HG03460 (cell line): Measurements from ENCODE around the gene TMCC1.
"Not testable (repeated sequence)": the region's sequence is repeated elsewhere in the genome, so short reads cannot be mapped to it uniquely, and the experiment has no call there.

ENCODE experiments used
- ATAC-seq: cut with Tn5 transposase; IDR thresholded peaks from one replicate; pipeline ENCODE4 v1.9.1; 2021; ENCODE audit not compliant: unreplicated experiment

TMCC1 gene

GRCh38 chr3:129777806-129778205 is 115.7 kb downstream of the TMCC1 start:
- ATAC-seq: no peak

- no peak for ATAC-seq
Observed at GRCh38 chr3:129775870-129776269, 117.6 kb downstream of the TMCC1 start.

- no peak for ATAC-seq
Observed at GRCh38 chr3:129773691-129774663, 119.5 kb downstream of the TMCC1 start.

- no peak for ATAC-seq
Observed at GRCh38 chr3:129770604-129771003, 122.9 kb downstream of the TMCC1 start.

- no peak for ATAC-seq
Observed at GRCh38 chr3:129769616-129770015, 123.9 kb downstream of the TMCC1 start.

- ATAC-seq: no peak
Observed at GRCh38 chr3:129768728-129769127, 124.8 kb downstream of the TMCC1 start.

- no peak for ATAC-seq
Observed at GRCh38 chr3:129766135-129766534, 127.4 kb downstream of the TMCC1 start.

- ATAC-seq: no peak
Observed at GRCh38 chr3:129764090-129764489, 129.4 kb downstream of the TMCC1 start.

- no peak for ATAC-seq
Observed at GRCh38 chr3:129758785-129759320, 134.7 kb downstream of the TMCC1 start.

GRCh38 chr3:129758306-129758705 is 135.2 kb downstream of the TMCC1 start:
- no peak for ATAC-seq

GRCh38 chr3:129756871-129757270 is 136.6 kb downstream of the TMCC1 start:
- no peak for ATAC-seq

- ATAC-seq: not testable (repeated sequence)
Observed at GRCh38 chr3:129751105-129751504, 142.4 kb downstream of the TMCC1 start.

GRCh38 chr3:129749692-129750091 is 143.8 kb downstream of the TMCC1 start:
- no peak for ATAC-seq

GRCh38 chr3:129747992-129748391 is 145.5 kb downstream of the TMCC1 start:
- ATAC-seq: no peak

GRCh38 chr3:129747136-129747535 is 146.4 kb downstream of the TMCC1 start:
- no peak for ATAC-seq

GRCh38 chr3:129746629-129747028 is 146.9 kb downstream of the TMCC1 start:
- no peak for ATAC-seq

- no peak for ATAC-seq
Observed at GRCh38 chr3:129745253-129745652, 148.3 kb downstream of the TMCC1 start.

GRCh38 chr3:129741794-129742193 is 151.7 kb downstream of the TMCC1 start:
- ATAC-seq: no peak

- no peak for ATAC-seq
Observed at GRCh38 chr3:129740090-129740489, 153.4 kb downstream of the TMCC1 start.

GRCh38 chr3:129739634-129740033 is 153.9 kb downstream of the TMCC1 start:
- ATAC-seq: no peak

GRCh38 chr3:129738172-129738571 is 155.3 kb downstream of the TMCC1 start:
- no peak for ATAC-seq

GRCh38 chr3:129736070-129736469 is 157.4 kb downstream of the TMCC1 start:
- ATAC-seq: no peak
